Head of caudate nucleus (tissue), 42 donors: ENCODE data around the gene C5AR2.
A peak's percentile ranks its signal among the peaks of the same experiment; 100 is the strongest.
"Not testable (repeated sequence)": the region's sequence is repeated elsewhere in the genome, so short reads cannot be mapped to it uniquely, and the experiment has no call there.

Source experiments
- DNase-seq, 42 donors: peaks; one replicate each; pipeline versions ENCODE4 v3.0.0 to v3.0.0-alpha.2; 2020 to 2021; ENCODE audit warnings: mixed read lengths in 7 of 42
- intact Hi-C: fragments of 100-400 bp; cut with DNase I; formaldehyde crosslinking; loops from one replicate; pipeline ENCODE4 v1.15.0; 2022

The C5AR2 gene

DNA sequence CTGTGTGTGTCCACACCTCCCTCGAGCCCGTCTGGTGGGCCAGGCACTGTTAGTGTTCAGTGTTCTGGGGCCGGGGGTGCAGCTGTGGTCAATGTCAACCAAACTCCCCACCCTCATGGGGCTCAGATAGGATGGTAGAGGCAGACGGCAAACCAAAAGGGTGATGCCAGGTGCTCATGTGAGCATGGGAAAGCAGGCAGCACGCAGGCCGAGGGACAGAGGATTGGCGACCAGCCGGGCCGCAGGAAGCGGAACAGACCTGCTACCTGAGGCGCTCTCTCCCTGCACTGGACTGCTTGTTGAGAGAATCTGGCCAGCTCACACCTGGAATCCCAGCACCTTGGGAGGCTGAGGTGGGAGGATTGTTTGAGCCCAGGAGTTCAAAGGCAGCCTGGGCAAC lies 46.3 kb downstream of the C5AR2 start:
- intact Hi-C loops, result no loop called here
- DNase-seq, result no peak

DNA sequence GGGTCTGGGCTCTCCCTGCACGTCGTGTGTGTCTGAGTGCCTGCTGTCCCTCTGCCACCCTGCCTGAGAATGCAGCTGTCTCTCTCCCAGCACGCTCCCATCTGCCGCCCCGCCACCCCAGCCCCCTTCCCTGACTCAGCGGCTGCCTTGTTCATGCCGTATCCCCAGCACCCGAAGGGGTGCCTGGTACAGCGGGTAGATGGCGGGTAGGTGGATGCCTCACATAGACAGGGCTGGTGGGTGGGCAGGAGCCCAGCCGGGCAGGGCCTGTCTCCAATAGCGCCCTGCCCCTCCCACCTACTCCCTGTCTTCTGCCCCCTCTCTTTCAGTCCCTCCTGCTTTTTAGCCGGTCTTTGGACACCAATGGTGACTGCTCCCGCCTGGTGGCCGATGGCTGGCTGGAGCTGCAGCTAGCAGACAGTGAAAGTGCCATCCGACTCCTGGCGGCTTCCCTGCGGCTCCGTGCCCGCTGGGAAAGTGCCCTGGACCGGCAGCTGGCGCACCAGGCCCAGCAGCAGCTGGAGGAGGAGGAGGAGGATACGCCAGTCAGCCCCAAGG lies 47.5 kb downstream of the C5AR2 start:
- intact Hi-C loops, result no loop called here

DNA sequence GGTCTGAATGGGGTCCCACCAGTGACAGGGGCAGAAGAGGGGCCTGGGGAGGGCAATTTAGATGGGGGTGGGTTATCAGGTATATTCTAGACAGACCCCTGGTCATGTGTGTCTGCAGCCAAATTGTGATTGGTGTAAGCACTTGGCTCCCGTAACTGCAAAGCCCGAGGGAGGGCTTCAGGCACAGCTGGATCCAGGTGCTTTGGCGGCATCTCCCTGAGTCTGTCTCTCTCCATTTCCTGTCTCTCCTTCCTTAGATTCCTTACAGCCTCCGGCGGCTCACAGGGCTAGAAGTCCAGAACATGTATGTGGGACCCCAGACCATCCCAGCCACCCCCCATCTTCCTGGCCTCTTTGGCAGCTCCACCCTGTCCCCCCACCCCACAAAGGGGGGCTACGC lies 48.6 kb downstream of the C5AR2 start:
- no peak for DNase-seq
- intact Hi-C loops, result no loop called here

More for the DNA sequence above, 47.5 kb downstream of the C5AR2 start:
- DNase-seq, result peak; percentile 46 to 90 (median 76)

DNA sequence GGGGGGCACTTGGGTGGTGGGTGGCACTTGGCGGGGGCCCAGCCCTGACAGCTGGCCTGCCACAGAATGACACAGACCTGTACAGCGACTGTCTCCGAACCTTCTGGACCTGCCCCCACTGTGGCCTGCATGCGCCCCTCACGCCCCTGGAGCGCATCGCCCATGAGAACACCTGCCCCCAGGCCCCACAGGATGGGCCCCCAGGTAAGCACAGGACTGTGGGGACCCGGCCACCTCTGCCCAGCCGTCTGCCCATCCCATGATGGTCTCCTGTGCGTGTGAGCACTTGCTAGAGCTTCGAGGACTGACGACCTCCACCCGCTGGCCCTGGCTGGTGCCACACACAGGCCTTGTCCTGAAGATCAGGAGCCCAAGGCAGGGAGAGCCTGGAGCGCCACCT lies 49.1 kb downstream of the C5AR2 start:
- intact Hi-C loops, result no loop called here
- no peak for DNase-seq

DNA sequence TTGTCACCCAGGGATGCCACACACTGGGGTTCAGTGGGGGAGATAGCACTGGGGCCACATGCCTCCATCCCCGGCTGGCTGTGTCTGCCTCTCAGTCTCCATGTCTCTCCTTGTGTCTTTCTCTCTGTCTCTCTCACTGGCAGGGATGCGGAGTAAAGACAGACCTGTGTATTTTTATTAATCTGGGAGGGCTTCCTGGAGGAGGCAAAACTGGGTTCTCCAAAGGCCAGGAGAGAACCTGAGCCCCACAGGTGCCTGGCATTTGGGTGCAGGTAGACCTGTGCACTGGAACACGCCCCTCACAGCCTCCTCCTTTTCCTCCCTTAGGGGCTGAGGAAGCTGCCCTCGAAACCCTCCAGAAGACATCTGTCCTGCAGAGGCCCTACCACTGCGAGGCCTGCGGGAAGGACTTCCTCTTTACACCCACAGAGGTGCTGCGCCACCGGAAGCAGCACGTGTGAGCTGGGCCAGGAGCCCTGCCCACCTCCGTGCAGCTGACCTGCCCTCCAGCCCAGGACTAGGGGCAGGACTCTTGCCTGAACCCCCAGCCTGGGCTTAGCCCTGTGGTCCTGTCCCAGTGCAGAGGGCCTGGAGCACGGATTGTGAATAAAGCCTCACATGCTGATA lies 49.8 kb downstream of the C5AR2 start:
- DNase-seq, result peak in 1 of 42 donors; percentile 26
- intact Hi-C loops, result no loop called here

DNA sequence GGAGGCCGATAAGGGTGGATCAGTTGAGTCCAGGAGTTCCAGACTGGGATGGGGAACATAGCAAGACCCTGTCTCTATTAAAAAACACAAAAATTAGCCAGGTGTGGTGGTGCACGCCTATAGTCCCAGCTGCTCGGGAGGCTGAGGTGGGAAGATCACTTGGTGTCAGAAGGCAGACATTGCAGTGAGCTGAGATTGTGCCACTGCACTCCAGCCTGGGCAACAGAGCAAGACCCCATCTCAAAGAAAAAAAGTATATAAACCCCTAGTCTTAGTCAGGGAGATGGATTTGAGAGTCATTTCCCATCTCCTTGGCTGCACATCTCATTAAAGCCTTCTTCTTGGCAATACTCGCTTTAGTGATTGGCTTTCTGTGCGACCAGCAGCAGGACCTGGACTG lies 51.9 kb downstream of the C5AR2 start:
- intact Hi-C loops, DNase-seq: not testable (repeated sequence)

DNA sequence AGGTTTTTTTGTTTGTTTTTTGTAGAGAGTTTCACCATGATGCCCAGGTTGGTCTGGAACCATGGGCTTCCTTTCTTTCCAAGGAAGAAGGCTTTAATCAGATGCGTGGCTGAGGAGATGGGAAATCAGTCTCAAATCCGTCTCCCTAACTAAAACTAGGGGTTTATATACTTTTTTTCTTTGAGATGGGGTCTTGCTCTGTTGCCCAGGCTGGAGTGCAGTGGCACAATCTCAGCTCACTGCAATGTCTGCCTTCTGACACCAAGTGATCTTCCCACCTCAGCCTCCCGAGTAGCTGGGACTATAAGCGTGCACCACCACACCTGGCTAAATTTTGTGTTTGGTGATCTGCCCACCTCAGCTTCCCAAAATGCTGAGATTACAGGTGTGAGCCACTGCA lies 52.6 kb downstream of the C5AR2 start:
- intact Hi-C loops, result not testable (repeated sequence)

DNA sequence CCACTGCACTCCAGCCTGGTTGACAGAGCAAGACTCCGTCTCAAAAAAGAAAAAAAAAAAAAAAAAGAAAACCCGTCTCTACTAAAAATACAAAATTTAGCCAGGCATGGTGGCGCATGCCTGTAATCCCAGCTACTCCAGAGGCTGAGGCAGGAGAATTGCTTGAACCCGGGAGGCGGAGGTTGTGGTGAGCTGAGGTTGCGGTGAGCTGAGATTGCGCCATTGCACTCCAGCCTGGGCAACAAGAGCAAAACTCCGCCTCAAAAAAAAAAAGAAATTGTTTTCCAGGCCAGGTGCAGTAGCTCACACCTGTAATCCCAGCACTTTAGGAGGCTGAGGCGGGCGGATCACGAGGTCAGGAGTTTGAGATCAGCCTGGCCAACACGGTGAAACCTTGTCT lies 54.6 kb downstream of the C5AR2 start:
- DNase-seq, intact Hi-C loops: not testable (repeated sequence)

More for the DNA sequence above, 52.6 kb downstream of the C5AR2 start:
- not testable (repeated sequence) for DNase-seq

DNA sequence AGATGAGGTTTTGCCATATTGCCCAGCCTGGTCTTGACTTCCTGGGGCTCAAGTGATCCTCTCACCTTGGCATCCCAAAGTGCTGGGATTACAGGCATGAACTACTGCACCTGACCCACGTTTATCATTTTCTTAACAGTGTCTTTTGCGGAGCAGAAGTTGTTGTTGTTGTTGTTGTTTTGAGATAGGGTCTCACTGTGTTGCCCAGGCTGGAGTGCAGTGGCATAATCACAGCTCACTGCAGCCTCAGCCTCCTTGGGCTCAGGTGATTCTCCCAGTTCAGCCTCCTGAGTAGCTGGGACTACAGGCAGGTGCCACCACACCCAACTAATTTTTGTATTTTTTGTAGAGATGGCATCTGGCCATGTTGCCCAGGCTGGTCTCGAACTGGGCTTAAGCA lies 55.6 kb downstream of the C5AR2 start:
- intact Hi-C loops, result not testable (repeated sequence)

DNA sequence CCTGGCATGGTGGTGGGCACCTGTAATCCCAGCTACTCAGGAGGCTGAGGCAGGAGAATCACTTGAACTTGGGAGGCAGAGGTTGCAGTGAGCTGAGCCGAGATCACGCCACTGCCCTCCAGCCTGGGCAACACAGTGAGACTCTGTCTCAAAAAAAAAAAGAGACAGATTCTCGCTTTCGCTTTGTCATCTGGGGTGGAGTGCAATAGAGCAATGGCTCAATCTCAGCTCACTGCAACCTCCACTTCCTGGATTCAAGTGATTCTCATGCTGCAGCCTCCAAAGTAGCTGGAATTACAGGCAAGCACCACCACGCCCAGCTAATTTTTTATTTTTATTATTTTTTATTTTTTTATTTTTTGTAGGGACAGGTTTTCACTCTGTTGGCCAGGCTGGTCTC lies 56.7 kb downstream of the C5AR2 start:
- intact Hi-C loops, DNase-seq: not testable (repeated sequence)

More for the DNA sequence above, 55.6 kb downstream of the C5AR2 start:
- DNase-seq, result not testable (repeated sequence)

DNA sequence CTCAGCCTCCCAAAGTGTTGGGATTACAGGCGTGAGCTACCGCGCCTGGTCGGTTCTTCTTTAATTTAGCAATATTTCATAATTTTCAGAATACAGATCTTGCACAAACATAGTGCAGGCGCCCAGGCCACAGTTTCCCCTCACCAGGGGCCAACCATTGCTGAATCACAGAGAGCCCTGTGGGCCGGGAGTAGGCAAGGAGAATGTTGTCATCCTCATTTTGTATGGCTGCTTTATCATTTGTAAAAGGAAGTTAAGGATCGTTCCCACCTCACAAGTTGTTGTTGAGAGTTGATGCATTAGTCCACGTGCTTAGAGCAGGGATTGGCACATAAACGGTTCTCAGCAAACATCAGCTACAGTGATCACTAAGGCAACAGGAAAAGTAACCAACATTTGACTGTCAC lies 57.2 kb downstream of the C5AR2 start:
- intact Hi-C loops, result no loop called here
- DNase-seq, result no peak

DNA sequence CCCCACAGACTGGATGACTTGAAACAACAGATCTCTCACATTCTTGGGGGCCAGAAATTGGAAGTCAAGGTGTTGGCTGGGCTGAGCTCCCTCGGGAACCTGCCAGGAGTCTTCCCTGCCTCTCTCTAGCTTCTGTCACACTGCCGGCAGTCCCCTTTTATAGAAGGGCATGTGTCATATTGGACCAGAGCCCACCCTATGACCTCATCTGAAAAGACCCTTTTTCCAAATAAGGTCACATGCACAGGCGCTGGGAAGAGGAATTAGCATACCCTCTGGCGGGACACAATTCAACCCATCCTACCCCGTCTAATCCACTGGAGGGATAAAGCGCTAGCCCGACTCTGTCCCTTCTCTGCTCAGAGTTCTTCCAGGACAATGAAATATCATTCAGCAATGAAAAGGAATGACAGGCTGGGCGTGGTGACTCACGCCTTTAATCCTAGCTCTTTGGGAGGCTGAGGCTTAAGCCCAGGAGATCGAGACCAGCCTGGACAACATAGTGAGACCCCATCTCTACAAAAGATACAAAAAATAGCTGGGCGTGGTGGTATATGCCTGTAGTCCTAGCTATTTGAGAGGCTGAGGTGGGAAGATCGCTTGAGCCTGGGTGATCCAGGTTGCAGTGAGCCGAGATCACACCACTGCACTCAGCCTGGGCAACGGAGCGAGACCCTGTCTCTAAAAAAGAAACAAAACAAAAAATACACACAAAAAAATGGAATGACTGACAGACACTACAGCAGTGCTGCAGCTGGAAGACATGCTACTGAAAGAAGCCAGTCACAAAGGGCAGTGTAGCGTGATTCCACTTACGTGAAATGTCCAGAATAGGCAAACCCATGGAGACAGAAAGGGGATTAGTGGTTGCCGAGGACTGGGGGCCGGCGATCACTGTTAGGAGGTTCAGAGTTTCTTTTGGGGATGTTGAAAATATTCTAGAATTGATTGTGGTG lies 58.8 kb downstream of the C5AR2 start:
- no peak for DNase-seq
- intact Hi-C loops, result loop anchor here (5.0 kb wide), 1 partner anchor 94 kb away; no protein-coding TSS in a partner anchor

DNA sequence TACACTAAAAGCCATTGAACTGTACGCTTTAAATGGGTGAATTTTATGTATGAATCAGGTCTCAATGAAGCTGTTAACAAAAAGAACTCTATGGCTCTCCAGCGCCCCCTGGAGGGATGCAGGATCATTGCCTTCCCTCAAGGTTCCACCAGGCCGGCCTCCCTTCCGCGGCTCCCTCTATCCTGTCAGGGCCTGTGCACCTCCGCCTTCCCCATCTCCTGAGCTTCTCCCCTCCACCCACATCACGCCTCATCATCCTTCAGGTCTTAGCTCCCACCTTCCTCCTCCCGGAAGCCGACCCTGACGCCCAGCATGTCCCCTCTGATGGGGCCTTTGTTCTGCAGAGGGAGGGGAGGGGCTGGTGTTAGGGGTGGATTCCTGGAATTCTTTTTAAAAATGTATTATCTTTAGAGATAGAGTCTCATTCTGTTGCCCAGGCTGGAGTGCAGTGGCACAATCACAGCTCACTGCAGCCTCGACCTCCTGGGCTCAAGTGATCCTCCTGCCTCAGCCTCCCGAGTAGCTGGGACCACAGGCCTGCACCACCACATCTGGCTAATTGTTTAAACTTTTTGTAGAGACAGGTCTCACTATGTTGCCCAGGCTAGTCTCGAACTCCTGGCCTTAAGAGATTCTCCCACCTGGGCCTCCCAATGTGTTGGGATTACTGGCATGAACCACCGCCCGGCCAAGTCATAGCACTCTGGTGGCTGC lies 59.7 kb downstream of the C5AR2 start:
- peak; percentile 71 to 93 (median 83) for DNase-seq
- intact Hi-C loops, result loop anchor here (5.0 kb wide), 1 partner anchor 94 kb away; no protein-coding TSS in a partner anchor
